ENCODE results near the gene HOXB7.

The HOXB7 gene

DNA sequence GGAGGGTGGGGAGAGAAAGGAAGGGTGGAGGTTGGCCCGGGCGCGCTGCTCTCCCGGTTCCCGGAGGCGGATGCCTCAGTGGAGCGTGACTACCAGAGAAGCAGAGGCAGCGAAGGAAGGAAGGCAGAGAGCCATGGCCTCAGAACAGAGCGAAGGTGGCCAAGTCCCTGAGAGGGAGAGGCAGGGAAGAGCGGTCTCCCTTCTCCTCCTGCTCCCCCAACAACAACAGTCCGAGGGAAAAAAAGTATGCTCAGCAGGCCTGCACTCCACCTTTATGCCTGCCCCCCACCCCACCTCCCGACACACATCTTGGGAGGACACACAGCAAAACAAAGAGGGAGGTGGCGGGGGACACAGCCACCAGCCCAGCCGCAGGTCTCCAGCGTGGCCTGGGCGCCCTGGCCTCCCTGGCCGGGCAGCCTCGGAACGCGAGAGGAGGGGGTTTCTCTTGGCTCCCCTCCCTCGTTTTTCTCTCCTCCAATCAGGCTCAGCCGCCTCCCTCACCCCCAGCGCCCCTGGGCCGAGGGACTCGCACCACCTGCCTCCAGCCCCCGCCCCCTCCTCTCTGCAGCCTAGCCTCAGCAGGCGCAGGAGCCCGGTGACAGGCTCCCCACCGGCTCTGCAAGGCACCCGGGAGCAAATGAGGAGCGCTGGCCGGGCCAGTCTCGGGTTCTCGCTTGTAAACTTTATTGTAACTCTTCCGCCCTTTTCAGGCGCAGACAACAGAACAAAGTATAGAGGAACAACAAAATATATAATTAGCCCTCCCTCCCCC, 1.1 kb upstream of the HOXB7 start:
- Histone ChIP-seq H3K27me3 (replicated peaks) (peaks cover 84% of the 10 kb centered on the region), H3K36me3 (replicated peaks) (no peaks in the 10 kb centered on the region), H3K27ac (no peak overlapping the region), H3K4me3 (ENCODE audit: low read depth, low read length) (peak overlapping the region; percentile 3)
- TF ChIP-seq, protein P1, sequence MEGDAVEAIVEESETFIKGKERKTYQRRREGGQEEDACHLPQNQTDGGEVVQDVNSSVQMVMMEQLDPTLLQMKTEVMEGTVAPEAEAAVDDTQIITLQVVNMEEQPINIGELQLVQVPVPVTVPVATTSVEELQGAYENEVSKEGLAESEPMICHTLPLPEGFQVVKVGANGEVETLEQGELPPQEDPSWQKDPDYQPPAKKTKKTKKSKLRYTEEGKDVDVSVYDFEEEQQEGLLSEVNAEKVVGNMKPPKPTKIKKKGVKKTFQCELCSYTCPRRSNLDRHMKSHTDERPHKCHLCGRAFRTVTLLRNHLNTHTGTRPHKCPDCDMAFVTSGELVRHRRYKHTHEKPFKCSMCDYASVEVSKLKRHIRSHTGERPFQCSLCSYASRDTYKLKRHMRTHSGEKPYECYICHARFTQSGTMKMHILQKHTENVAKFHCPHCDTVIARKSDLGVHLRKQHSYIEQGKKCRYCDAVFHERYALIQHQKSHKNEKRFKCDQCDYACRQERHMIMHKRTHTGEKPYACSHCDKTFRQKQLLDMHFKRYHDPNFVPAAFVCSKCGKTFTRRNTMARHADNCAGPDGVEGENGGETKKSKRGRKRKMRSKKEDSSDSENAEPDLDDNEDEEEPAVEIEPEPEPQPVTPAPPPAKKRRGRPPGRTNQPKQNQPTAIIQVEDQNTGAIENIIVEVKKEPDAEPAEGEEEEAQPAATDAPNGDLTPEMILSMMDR (IDR thresholded peaks at IDR 0.05; ENCODE audit: low read depth, low read length, missing control alignments): no peak
- in situ Hi-C loops (cut with HindIII; ENCODE audit: low pct_ligation_motif_present, low sequenced_read_pairs): no loop called here
- no peak for DNase-seq

DNA sequence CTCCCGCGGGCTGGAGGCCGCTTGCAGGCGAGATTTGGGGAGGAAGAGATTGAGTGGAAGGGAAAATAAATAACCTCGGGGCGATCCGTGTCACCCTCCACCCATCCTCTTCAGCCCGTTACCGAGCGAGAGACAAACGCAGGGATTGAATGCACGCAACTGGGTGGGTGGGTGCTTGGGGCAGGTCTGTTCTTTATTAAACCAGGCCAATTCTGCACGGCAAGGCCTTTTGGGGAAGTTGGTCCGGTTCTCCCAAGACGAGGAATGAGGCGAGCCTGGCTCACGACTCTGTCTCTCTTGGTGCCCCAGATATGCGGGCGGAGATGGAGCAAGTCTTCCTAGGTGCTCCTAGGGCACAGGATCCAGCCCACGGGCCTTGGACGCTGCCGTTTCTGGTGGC, 396 bp upstream of the HOXB7 start:
- DNase-seq: no peak
- peaks cover 84% of the 10 kb centered on the region for H3K27me3 ChIP-seq (replicated peaks)

DNA sequence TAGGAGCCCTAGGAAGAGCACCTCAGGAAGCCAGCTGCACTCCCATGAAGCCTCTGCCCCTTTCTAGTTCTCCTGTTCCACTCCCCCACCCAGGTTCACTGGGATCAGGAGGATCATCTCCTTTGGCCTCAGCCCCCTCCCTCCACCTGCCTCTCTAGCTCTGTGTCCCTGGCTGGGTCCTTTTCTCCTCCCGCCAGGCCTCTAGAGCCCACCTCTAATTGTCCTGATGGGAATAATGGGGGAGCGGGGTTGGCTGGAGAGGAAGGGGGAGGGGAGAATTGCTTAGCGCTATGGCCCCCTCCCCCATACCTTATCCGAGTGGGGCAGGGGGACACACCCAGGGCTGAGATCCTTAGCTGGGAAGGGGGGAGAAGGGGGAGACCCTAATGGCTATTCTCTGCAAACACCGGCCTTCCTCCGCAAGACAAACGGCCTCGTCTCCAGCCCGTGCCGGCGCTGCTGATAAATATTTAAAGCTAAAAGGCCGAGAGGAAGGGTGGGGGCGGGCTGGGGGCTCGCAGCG, 997 bp downstream of the HOXB7 start:
- TF ChIP-seq, protein P1 (IDR thresholded peaks at IDR 0.05; ENCODE audit: low read depth, low read length, missing control alignments): no peak
- no peak overlapping the region for H3K27ac ChIP-seq
- H3K4me3 ChIP-seq (ENCODE audit: low read depth, low read length): peak overlapping the region; percentile 42
- no peaks in the 10 kb centered on the region for H3K36me3 ChIP-seq (replicated peaks)
- in situ Hi-C loops (cut with HindIII; ENCODE audit: low pct_ligation_motif_present, low sequenced_read_pairs): no loop called here
- peaks cover 88% of the 10 kb centered on the region for H3K27me3 ChIP-seq (replicated peaks)
- DNase-seq: no peak

More for the DNA sequence above, 396 bp upstream of the HOXB7 start:
- Histone ChIP-seq H3K36me3 (replicated peaks) (no peaks in the 10 kb centered on the region), H3K4me3 (ENCODE audit: low read depth, low read length) (peak overlapping the region; percentile 42), H3K27ac (no peak overlapping the region)
- TF ChIP-seq, protein P1 (IDR thresholded peaks at IDR 0.05; ENCODE audit: low read depth, low read length, missing control alignments): no peak
- in situ Hi-C loops (cut with HindIII; ENCODE audit: low pct_ligation_motif_present, low sequenced_read_pairs): no loop called here

DNA sequence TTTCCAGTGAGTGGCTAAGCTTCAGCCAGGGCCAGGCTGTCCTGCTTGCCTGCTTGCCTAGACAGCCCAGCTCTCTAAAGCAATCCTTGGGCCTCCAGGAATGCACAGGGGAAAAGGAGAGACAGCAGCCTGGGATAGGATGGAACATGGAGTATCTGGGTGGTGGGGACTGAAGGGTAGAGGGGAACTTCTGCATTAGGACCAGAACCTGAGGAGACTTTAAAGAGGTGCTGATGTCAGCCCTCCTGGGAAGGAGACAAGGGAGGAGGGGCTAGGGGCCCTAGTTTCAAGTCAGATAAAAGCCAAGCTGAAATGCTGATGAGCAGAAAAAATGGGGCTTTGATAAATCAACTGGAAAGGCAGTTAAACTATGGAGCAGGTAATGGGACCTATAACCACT, 1.8 kb downstream of the HOXB7 start:
- in situ Hi-C loops (cut with HindIII; ENCODE audit: low pct_ligation_motif_present, low sequenced_read_pairs): no loop called here
- Histone ChIP-seq H3K4me3 (ENCODE audit: low read depth, low read length) (no peak overlapping the region), H3K27me3 (replicated peaks) (peaks cover 91% of the 10 kb centered on the region), H3K27ac (no peak overlapping the region), H3K36me3 (replicated peaks) (no peaks in the 10 kb centered on the region)
- no peak for DNase-seq
- TF ChIP-seq, protein P1 (IDR thresholded peaks at IDR 0.05; ENCODE audit: low read depth, low read length, missing control alignments): no peak

DNA sequence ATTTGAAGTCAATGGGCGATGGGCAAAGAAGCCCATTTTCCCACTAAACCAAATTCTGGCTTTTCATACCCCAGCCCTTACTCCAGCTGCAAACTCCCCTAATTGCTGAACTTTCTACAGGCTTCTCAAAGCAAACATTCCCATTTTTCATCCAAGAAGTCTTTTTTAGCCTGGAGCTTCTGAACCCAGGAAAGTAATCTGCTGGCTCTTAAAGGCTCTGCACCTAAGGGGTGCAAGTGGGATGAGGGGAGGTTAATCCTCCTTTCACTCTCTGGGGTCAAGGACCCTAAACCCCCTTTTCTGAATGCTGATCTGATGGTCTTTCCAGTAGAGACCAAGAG, 2.4 kb downstream of the HOXB7 start:
- H3K27me3 ChIP-seq (replicated peaks): peaks cover 92% of the 10 kb centered on the region
- in situ Hi-C loops (cut with HindIII; ENCODE audit: low pct_ligation_motif_present, low sequenced_read_pairs): no loop called here
- DNase-seq: no peak
- no peaks in the 10 kb centered on the region for H3K36me3 ChIP-seq (replicated peaks)
- no peak overlapping the region for H3K4me3 ChIP-seq (ENCODE audit: low read depth, low read length)
- no peak overlapping the region for H3K27ac ChIP-seq
- TF ChIP-seq, protein P1 (IDR thresholded peaks at IDR 0.05; ENCODE audit: low read depth, low read length, missing control alignments): no peak
